Brain microvascular endothelial cell (primary cell): ENCODE data around the gene EME1.

Source experiments
- DNase-seq: peaks from one replicate; pipeline ENCODE4 v3.0.0-alpha.2; 2020
- H3K27ac ChIP-seq: fragments of 250-450 bp; sonication (Bioruptor Pico); 2 replicates; pipeline ENCODE4 v1.5.1; 2020; ENCODE audit warnings: mild to moderate bottlenecking, moderate library complexity
- H3K27me3 ChIP-seq: fragments of 250-450 bp; sonication (Bioruptor Pico); replicated peaks from 2 replicates; pipeline ENCODE4 v1.5.1; 2020; ENCODE audit warnings: mild to moderate bottlenecking
- H3K36me3 ChIP-seq: fragments of 250-450 bp; sonication (Bioruptor Pico); replicated peaks from 2 replicates; pipeline ENCODE4 v1.5.1; 2020; ENCODE audit warnings: mild to moderate bottlenecking
- H3K4me3 ChIP-seq: 2 replicates; pipeline ENCODE4 v1.5.1; 2011; ENCODE audit warnings: low read depth, mild to moderate bottlenecking, control low read depth, low read length, moderate library complexity
- CTCF ChIP-seq: IDR thresholded peaks from 2 replicates; pipeline ENCODE4 v1.5.1; 2011; ENCODE audit warnings: low read depth, mild to moderate bottlenecking, moderate library complexity, low read length, control low read depth, inconsistent platforms; ENCODE audit errors: missing control alignments
- in situ Hi-C: cut with HindIII; loops from 2 replicates; pipeline ENCODE4 v1.10.0; 2017; ENCODE audit warnings: low sequenced_read_pairs, low pct_ligation_motif_present

Gene EME1

GRCh38 chr17:50352072-50352692, 20.8 kb upstream of the EME1 start:
- Histone ChIP-seq H3K27ac (no peak overlapping the region), H3K27me3 (no peaks in the 10 kb centered on the region), H3K36me3 (peaks cover 36% of the 10 kb centered on the region), H3K4me3 (no peak overlapping the region)
- no peak for DNase-seq
- no peak for TF ChIP-seq CTCF
- in situ Hi-C loops, result no loop called here

GRCh38 chr17:50352693-50353599, 20.1 kb upstream of the EME1 start:
- TF ChIP-seq CTCF, result no peak
- no peak overlapping the region for H3K27ac ChIP-seq
- in situ Hi-C loops, result no loop called here
- H3K36me3 ChIP-seq, result peaks cover 41% of the 10 kb centered on the region
- no peaks in the 10 kb centered on the region for H3K27me3 ChIP-seq
- H3K4me3 ChIP-seq, result no peak overlapping the region
- no peak for DNase-seq

- TF ChIP-seq CTCF, result no peak
- no peak overlapping the region for H3K4me3 ChIP-seq
- H3K36me3 ChIP-seq, result peaks cover 48% of the 10 kb centered on the region
- no peaks in the 10 kb centered on the region for H3K27me3 ChIP-seq
- H3K27ac ChIP-seq, result no peak overlapping the region
- no peak for DNase-seq
- in situ Hi-C loops, result no loop called here
Observed at GRCh38 chr17:50353600-50354195, 19.3 kb upstream of the EME1 start.

- no peaks in the 10 kb centered on the region for H3K27me3 ChIP-seq
- DNase-seq, result no peak
- no peak for TF ChIP-seq CTCF
- no peak overlapping the region for H3K4me3 ChIP-seq
- in situ Hi-C loops, result no loop called here
- H3K36me3 ChIP-seq, result peaks cover 52% of the 10 kb centered on the region
- no peak overlapping the region for H3K27ac ChIP-seq
Observed at GRCh38 chr17:50354198-50354597, 18.8 kb upstream of the EME1 start.

GRCh38 chr17:50354776-50355175, 18.3 kb upstream of the EME1 start:
- H3K36me3 ChIP-seq, result peaks cover 52% of the 10 kb centered on the region

More at GRCh38 chr17:50354776-50355175, 18.3 kb upstream of the EME1 start:
- no peak overlapping the region for H3K27ac ChIP-seq
- H3K27me3 ChIP-seq, result no peaks in the 10 kb centered on the region
- in situ Hi-C loops, result no loop called here
- no peak for DNase-seq
- H3K4me3 ChIP-seq, result no peak overlapping the region
- no peak for TF ChIP-seq CTCF
